ENCODE data around the gene CASP2. TPM values are rescaled to one million over a fixed set of nuclear protein-coding genes. Genes with fewer than 3 reads are reported as not detected.

The CASP2 gene
- total and polyA plus RNA-seq, 2 of the 13 experiments (the other 11 are each of a cell fraction or from before 2014, with no cell fraction given): 10.2 to 13.7 TPM

- TF ChIP-seq ZNF501 (CRISPR knock-in tag; IDR thresholded peaks at IDR 0.05) (no peak), NCOA5 (CRISPR knock-in tag; IDR thresholded peaks at IDR 0.05) (no peak), MNT (IDR thresholded peaks at IDR 0.05) (no peak), KAT7 (CRISPR knock-in tag; IDR thresholded peaks at IDR 0.05; ENCODE audit: borderline replicate concordance) (no peak), ZNF263 (CRISPR knock-in tag; IDR thresholded peaks at IDR 0.05) (no peak), ZHX2 (IDR thresholded peaks at IDR 0.05; ENCODE audit: low read depth) (no peak), ZHX2 (CRISPR knock-in tag; IDR thresholded peaks at IDR 0.05; ENCODE audit: borderline replicate concordance) (no peak)
Measured at GRCh38 chr7:143280566-143280965, 7.6 kb upstream of the CASP2 start (continued).
